ENCODE results near the gene WIPI1. TPM values are rescaled to one million over a fixed set of nuclear protein-coding genes. Genes with fewer than 3 reads are reported as not detected.

The WIPI1 gene
- total and polyA plus RNA-seq, 10 of the 15 experiments (the other 5 are each of a cell fraction or from before 2014, with no cell fraction given) = 6.5 to 44.5 (median 26.2) TPM

DNA sequence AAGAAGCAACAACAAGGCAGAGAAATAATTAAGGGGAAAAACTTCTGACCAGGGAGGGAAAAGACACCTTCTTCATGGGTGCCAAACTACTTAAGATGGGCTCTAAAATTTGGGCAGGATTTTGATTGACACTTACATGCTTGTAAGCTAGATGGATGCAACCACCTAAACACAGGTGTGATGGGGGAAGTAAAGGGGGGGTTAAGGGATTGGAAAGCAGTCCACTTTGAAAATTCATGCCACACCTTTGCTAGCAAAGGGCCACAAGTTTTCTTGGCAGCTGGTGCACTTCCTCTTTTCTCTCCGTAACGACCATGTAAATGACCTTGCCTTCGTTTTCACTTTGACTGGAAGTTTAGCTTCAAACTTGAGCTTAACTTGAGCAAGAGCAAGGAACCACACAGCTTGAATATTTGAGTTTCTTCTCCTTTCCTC lies 40.6 kb upstream of the WIPI1 start (continued):
- TF ChIP-seq, protein P1, sequence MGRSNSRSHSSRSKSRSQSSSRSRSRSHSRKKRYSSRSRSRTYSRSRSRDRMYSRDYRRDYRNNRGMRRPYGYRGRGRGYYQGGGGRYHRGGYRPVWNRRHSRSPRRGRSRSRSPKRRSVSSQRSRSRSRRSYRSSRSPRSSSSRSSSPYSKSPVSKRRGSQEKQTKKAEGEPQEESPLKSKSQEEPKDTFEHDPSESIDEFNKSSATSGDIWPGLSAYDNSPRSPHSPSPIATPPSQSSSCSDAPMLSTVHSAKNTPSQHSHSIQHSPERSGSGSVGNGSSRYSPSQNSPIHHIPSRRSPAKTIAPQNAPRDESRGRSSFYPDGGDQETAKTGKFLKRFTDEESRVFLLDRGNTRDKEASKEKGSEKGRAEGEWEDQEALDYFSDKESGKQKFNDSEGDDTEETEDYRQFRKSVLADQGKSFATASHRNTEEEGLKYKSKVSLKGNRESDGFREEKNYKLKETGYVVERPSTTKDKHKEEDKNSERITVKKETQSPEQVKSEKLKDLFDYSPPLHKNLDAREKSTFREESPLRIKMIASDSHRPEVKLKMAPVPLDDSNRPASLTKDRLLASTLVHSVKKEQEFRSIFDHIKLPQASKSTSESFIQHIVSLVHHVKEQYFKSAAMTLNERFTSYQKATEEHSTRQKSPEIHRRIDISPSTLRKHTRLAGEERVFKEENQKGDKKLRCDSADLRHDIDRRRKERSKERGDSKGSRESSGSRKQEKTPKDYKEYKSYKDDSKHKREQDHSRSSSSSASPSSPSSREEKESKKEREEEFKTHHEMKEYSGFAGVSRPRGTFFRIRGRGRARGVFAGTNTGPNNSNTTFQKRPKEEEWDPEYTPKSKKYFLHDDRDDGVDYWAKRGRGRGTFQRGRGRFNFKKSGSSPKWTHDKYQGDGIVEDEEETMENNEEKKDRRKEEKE (IDR thresholded peaks at IDR 0.05) = no peak
- TF ChIP-seq MLLT1 (IDR thresholded peaks at IDR 0.05) = peak; percentile 71
- TF ChIP-seq LARP7 (IDR thresholded peaks at IDR 0.05) = no peak
- TF ChIP-seq SREBF1 (IDR thresholded peaks at IDR 0.05; ENCODE audit: low read length) = 0 out of 2 replicates have a peak, but pooled peaks have one; percentile 36
- no peak for TF ChIP-seq BRCA1 (IDR thresholded peaks at IDR 0.05; ENCODE audit: low read depth, low read length)
- TF ChIP-seq, protein P2, sequence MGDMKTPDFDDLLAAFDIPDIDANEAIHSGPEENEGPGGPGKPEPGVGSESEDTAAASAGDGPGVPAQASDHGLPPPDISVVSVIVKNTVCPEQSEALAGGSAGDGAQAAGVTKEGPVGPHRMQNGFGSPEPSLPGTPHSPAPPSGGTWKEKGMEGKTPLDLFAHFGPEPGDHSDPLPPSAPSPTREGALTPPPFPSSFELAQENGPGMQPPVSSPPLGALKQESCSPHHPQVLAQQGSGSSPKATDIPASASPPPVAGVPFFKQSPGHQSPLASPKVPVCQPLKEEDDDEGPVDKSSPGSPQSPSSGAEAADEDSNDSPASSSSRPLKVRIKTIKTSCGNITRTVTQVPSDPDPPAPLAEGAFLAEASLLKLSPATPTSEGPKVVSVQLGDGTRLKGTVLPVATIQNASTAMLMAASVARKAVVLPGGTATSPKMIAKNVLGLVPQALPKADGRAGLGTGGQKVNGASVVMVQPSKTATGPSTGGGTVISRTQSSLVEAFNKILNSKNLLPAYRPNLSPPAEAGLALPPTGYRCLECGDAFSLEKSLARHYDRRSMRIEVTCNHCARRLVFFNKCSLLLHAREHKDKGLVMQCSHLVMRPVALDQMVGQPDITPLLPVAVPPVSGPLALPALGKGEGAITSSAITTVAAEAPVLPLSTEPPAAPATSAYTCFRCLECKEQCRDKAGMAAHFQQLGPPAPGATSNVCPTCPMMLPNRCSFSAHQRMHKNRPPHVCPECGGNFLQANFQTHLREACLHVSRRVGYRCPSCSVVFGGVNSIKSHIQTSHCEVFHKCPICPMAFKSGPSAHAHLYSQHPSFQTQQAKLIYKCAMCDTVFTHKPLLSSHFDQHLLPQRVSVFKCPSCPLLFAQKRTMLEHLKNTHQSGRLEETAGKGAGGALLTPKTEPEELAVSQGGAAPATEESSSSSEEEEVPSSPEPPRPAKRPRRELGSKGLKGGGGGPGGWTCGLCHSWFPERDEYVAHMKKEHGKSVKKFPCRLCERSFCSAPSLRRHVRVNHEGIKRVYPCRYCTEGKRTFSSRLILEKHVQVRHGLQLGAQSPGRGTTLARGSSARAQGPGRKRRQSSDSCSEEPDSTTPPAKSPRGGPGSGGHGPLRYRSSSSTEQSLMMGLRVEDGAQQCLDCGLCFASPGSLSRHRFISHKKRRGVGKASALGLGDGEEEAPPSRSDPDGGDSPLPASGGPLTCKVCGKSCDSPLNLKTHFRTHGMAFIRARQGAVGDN (IDR thresholded peaks at IDR 0.05) = peak; percentile 76
- peak; percentile 78; the same call in 1 of the 2 replicates for TF ChIP-seq ZNF207 (IDR thresholded peaks at IDR 0.05; ENCODE audit: borderline replicate concordance)
- no peak for TF ChIP-seq SUPT20H (IDR thresholded peaks at IDR 0.05; ENCODE audit: borderline replicate concordance, control insufficient read depth, low read depth, low read length)
- peak; percentile 66 to 98 for TF ChIP-seq EP300 (IDR thresholded peaks at IDR 0.05; ENCODE audit: borderline replicate concordance in 1 of 2, control insufficient read depth in 1 of 2, low read depth in 2 of 2, low read length in 2 of 2)
- TF ChIP-seq, protein P3, sequence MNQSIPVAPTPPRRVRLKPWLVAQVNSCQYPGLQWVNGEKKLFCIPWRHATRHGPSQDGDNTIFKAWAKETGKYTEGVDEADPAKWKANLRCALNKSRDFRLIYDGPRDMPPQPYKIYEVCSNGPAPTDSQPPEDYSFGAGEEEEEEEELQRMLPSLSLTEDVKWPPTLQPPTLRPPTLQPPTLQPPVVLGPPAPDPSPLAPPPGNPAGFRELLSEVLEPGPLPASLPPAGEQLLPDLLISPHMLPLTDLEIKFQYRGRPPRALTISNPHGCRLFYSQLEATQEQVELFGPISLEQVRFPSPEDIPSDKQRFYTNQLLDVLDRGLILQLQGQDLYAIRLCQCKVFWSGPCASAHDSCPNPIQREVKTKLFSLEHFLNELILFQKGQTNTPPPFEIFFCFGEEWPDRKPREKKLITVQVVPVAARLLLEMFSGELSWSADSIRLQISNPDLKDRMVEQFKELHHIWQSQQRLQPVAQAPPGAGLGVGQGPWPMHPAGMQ (IDR thresholded peaks at IDR 0.05; ENCODE audit: borderline replicate concordance) = no peak
- TF ChIP-seq NRF1 (conservative IDR thresholded peaks at IDR 0.05; ENCODE audit: low read depth, low read length) = no peak
- no peak for TF ChIP-seq CEBPZ (IDR thresholded peaks at IDR 0.05; ENCODE audit: low read depth, low read length)
- no peak for TF ChIP-seq MYC (IDR thresholded peaks at IDR 0.05; ENCODE audit: insufficient read depth, insufficient read length, insufficient replicate concordance, low read length, severe bottlenecking)
- no peak for TF ChIP-seq CEBPB (IDR thresholded peaks at IDR 0.05; ENCODE audit: borderline replicate concordance in 1 of 2, low read depth in 2 of 2, low read length in 2 of 2)
- TF ChIP-seq ZBED1 (IDR thresholded peaks at IDR 0.05; ENCODE audit: borderline replicate concordance) = no peak; the same call in 1 of the 2 replicates
- TF ChIP-seq TCF12 (IDR thresholded peaks at IDR 0.05; ENCODE audit: low read depth, low read length) = peak; percentile 99
